Neural cell (in vitro differentiated cells): ENCODE results near the gene NHSL1. TPM values are rescaled to one million over a fixed set of nuclear protein-coding genes. Genes with fewer than 3 reads are reported as not detected.

Experiments used
- H2AFZ ChIP-seq: fragments of 200-600, 300-800 bp; sonication (generic), shearing (Covaris generic); 2 replicates; pipeline ENCODE4 v1.6.0; 2014; ENCODE audit warnings: low read depth, mild to moderate bottlenecking, antibody characterized with exemption, low read length, moderate library complexity
- H3F3A ChIP-seq: fragments of 200-600 bp; shearing (Covaris generic); 2 replicates; pipeline ENCODE4 v1.6.1; 2016; ENCODE audit warnings: mild to moderate bottlenecking, moderate library complexity, mixed read lengths, antibody characterized with exemption, low read length; ENCODE audit not compliant: insufficient read depth, poor library complexity, severe bottlenecking
- H3K27ac ChIP-seq: fragments of 200-600, 300-800 bp; sonication (generic), shearing (Covaris generic); 2 replicates; pipeline ENCODE4 v1.5.1; 2014; ENCODE audit warnings: mild to moderate bottlenecking, low read length, moderate library complexity
- H3K27me3 ChIP-seq: fragments of 300-800, 200-600 bp; sonication (generic), shearing (Covaris generic); 2 replicates; pipeline ENCODE4 v1.6.0; 2014; ENCODE audit warnings: mild to moderate bottlenecking, low read depth, low read length, moderate library complexity; ENCODE audit not compliant: insufficient read depth
- H3K36me3 ChIP-seq: fragments of 300-800, 200-600 bp; sonication (generic), shearing (Covaris generic); 2 replicates; pipeline ENCODE4 v1.5.1; 2014; ENCODE audit warnings: mild to moderate bottlenecking, antibody characterized with exemption, low read length, moderate library complexity; ENCODE audit not compliant: insufficient read depth
- H3K4me2 ChIP-seq: fragments of 300-800, 200-600 bp; sonication (generic), shearing (Covaris generic); 2 replicates; pipeline ENCODE4 v1.6.0; 2014; ENCODE audit warnings: mild to moderate bottlenecking, low read length
- H3K4me3 ChIP-seq: fragments of 300-800, 200-600 bp; sonication (generic), shearing (Covaris generic); 2 replicates; pipeline ENCODE4 v1.5.1; 2014; ENCODE audit warnings: mild to moderate bottlenecking, low read length, moderate library complexity
- H3K79me2 ChIP-seq: fragments of 200-600 bp; shearing (Covaris generic); replicated peaks from 2 replicates; pipeline ENCODE4 v1.6.0; 2014; ENCODE audit warnings: mild to moderate bottlenecking, low read length, moderate library complexity; ENCODE audit not compliant: insufficient read depth
- H3K9ac ChIP-seq: fragments of 300-800, 200-600 bp; sonication (generic), shearing (Covaris generic); 2 replicates; pipeline ENCODE4 v1.6.1; 2016; ENCODE audit warnings: mild to moderate bottlenecking, low read length, mixed read lengths
- H3K9me2 ChIP-seq: fragments of 200-600 bp; shearing (Covaris generic); 2 replicates; pipeline ENCODE4 v1.6.1; 2016; ENCODE audit warnings: mild to moderate bottlenecking, low read length, mixed read lengths; ENCODE audit not compliant: insufficient read depth
- H3K9me3 ChIP-seq: fragments of 200-600, 300-800 bp; sonication (generic), shearing (Covaris generic); 2 replicates; pipeline ENCODE4 v1.6.1; 2016; ENCODE audit warnings: mild to moderate bottlenecking, mixed run types, low read length, moderate library complexity, mixed read lengths
- H4K20me1 ChIP-seq: fragments of 200-600 bp; shearing (Covaris generic); 2 replicates; pipeline ENCODE4 v1.6.1; 2016; ENCODE audit warnings: mild to moderate bottlenecking, mixed run types; ENCODE audit not compliant: insufficient read depth
- EP300 ChIP-seq: fragments of 450-650 bp; conservative IDR thresholded peaks from 2 replicates; pipeline ENCODE4 v1.6.1; 2014; ENCODE audit warnings: antibody characterized with exemption, mild to moderate bottlenecking, moderate library complexity; ENCODE audit not compliant: poor library complexity, severe bottlenecking
- EZH2 ChIP-seq: fragments of 200-600, 300-800 bp; shearing (Covaris generic), sonication (generic); IDR thresholded peaks from 2 replicates; pipeline ENCODE4 v1.6.1; 2014; ENCODE audit warnings: antibody characterized with exemption, low read length, borderline replicate concordance, mild to moderate bottlenecking; ENCODE audit not compliant: insufficient read depth, poor library complexity, severe bottlenecking
- MXI1 ChIP-seq: fragments of 450-650 bp; conservative IDR thresholded peaks from 2 replicates; pipeline ENCODE4 v1.6.1; 2014; ENCODE audit warnings: antibody characterized with exemption, mild to moderate bottlenecking; ENCODE audit not compliant: poor library complexity, severe bottlenecking
- POLR2AphosphoS5 ChIP-seq: IDR thresholded peaks from 2 replicates; pipeline ENCODE4 v1.6.1; 2012
- RAD21 ChIP-seq: fragments of 450-650 bp; conservative IDR thresholded peaks from 2 replicates; pipeline ENCODE4 v1.6.1; 2014; ENCODE audit warnings: antibody characterized with exemption, mild to moderate bottlenecking, moderate library complexity
- SMC3 ChIP-seq: fragments of 450-650 bp; conservative IDR thresholded peaks from 2 replicates; pipeline ENCODE4 v1.6.1; 2014; ENCODE audit warnings: antibody characterized with exemption, mild to moderate bottlenecking, moderate library complexity; ENCODE audit not compliant: poor library complexity
- TAF1 ChIP-seq: IDR thresholded peaks from 2 replicates; pipeline ENCODE4 v1.6.1; 2012; ENCODE audit warnings: low read depth
- polyA plus RNA-seq: library from polyadenylated mRNA; depleted of rRNA; stranded (reverse); fragments of >200 nt; gene quantifications from 2 replicates; pipeline ENCODE4 v1.2.3, GENCODE V29; 2014
- TF ChIP-seq, protein P1 (sequence below): IDR thresholded peaks from 2 replicates; pipeline ENCODE4 v1.6.1; 2012; ENCODE audit warnings: borderline replicate concordance
- TF ChIP-seq, protein P2 (sequence below): fragments of 450-650 bp; IDR thresholded peaks from 2 replicates; pipeline ENCODE4 v1.5.1; 2014; ENCODE audit warnings: antibody characterized with exemption, mild to moderate bottlenecking, moderate library complexity; ENCODE audit not compliant: poor library complexity, severe bottlenecking

Gene NHSL1
- polyA plus RNA-seq, 1 donor from 2014 or later, result 2.4 TPM

GRCh38 chr6:138482816-138483215, 16.5 kb downstream of the NHSL1 start:
- no peak overlapping the region for H2AFZ ChIP-seq
- no peak overlapping the region for H3K27ac ChIP-seq
- no peaks in the 10 kb centered on the region for H3F3A ChIP-seq
- no peak overlapping the region for H3K4me2 ChIP-seq
- H3K4me3 ChIP-seq, result no peak overlapping the region
- TF ChIP-seq POLR2AphosphoS5, result no peak
- no peak for TF ChIP-seq EP300
- TF ChIP-seq TAF1, result no peak
- no peak for TF ChIP-seq SMC3
- TF ChIP-seq, protein P1, sequence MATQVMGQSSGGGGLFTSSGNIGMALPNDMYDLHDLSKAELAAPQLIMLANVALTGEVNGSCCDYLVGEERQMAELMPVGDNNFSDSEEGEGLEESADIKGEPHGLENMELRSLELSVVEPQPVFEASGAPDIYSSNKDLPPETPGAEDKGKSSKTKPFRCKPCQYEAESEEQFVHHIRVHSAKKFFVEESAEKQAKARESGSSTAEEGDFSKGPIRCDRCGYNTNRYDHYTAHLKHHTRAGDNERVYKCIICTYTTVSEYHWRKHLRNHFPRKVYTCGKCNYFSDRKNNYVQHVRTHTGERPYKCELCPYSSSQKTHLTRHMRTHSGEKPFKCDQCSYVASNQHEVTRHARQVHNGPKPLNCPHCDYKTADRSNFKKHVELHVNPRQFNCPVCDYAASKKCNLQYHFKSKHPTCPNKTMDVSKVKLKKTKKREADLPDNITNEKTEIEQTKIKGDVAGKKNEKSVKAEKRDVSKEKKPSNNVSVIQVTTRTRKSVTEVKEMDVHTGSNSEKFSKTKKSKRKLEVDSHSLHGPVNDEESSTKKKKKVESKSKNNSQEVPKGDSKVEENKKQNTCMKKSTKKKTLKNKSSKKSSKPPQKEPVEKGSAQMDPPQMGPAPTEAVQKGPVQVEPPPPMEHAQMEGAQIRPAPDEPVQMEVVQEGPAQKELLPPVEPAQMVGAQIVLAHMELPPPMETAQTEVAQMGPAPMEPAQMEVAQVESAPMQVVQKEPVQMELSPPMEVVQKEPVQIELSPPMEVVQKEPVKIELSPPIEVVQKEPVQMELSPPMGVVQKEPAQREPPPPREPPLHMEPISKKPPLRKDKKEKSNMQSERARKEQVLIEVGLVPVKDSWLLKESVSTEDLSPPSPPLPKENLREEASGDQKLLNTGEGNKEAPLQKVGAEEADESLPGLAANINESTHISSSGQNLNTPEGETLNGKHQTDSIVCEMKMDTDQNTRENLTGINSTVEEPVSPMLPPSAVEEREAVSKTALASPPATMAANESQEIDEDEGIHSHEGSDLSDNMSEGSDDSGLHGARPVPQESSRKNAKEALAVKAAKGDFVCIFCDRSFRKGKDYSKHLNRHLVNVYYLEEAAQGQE, result no peak
- no peaks in the 10 kb centered on the region for H3K9me3 ChIP-seq
- no peaks in the 10 kb centered on the region for H3K36me3 ChIP-seq
- no peak overlapping the region for H3K9ac ChIP-seq
- H3K9me2 ChIP-seq, result no peaks in the 10 kb centered on the region
- H3K79me2 ChIP-seq, result peaks cover 11% of the 10 kb centered on the region
- no peaks in the 10 kb centered on the region for H4K20me1 ChIP-seq
- H3K27me3 ChIP-seq, result no peaks in the 10 kb centered on the region

GRCh38 chr6:138480279-138480949, 18.9 kb downstream of the NHSL1 start:
- H3K9me3 ChIP-seq, result no peaks in the 10 kb centered on the region
- no peak overlapping the region for H3K4me3 ChIP-seq
- no peak overlapping the region for H3K4me2 ChIP-seq
- H3K79me2 ChIP-seq, result peaks cover 7% of the 10 kb centered on the region
- H3K9me2 ChIP-seq, result no peaks in the 10 kb centered on the region
- H3K9ac ChIP-seq, result no peak overlapping the region
- TF ChIP-seq SMC3 (no peak), POLR2AphosphoS5 (no peak), TAF1 (no peak), EZH2 (no peak), RAD21 (no peak), MXI1 (no peak), EP300 (no peak)
- TF ChIP-seq, protein P2, sequence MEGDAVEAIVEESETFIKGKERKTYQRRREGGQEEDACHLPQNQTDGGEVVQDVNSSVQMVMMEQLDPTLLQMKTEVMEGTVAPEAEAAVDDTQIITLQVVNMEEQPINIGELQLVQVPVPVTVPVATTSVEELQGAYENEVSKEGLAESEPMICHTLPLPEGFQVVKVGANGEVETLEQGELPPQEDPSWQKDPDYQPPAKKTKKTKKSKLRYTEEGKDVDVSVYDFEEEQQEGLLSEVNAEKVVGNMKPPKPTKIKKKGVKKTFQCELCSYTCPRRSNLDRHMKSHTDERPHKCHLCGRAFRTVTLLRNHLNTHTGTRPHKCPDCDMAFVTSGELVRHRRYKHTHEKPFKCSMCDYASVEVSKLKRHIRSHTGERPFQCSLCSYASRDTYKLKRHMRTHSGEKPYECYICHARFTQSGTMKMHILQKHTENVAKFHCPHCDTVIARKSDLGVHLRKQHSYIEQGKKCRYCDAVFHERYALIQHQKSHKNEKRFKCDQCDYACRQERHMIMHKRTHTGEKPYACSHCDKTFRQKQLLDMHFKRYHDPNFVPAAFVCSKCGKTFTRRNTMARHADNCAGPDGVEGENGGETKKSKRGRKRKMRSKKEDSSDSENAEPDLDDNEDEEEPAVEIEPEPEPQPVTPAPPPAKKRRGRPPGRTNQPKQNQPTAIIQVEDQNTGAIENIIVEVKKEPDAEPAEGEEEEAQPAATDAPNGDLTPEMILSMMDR, result no peak
- TF ChIP-seq, protein P1, result no peak
- H3F3A ChIP-seq, result no peaks in the 10 kb centered on the region
- no peaks in the 10 kb centered on the region for H3K27me3 ChIP-seq
- no peaks in the 10 kb centered on the region for H3K36me3 ChIP-seq
- H3K27ac ChIP-seq, result no peak overlapping the region
- no peaks in the 10 kb centered on the region for H4K20me1 ChIP-seq
- H2AFZ ChIP-seq, result no peak overlapping the region
